TTC549 (cell line): ENCODE data around the gene ADPRM.
"Not testable (repeated sequence)": the region's sequence is repeated elsewhere in the genome, so short reads cannot be mapped to it uniquely, and the experiment has no call there.

ENCODE experiments used
- FAIRE-seq: peaks from 2 replicates; lab custom pipeline; 2012; peaks lifted over from hg19 to GRCh38; lab: Jason Lieb, UNC

The ADPRM gene

DNA sequence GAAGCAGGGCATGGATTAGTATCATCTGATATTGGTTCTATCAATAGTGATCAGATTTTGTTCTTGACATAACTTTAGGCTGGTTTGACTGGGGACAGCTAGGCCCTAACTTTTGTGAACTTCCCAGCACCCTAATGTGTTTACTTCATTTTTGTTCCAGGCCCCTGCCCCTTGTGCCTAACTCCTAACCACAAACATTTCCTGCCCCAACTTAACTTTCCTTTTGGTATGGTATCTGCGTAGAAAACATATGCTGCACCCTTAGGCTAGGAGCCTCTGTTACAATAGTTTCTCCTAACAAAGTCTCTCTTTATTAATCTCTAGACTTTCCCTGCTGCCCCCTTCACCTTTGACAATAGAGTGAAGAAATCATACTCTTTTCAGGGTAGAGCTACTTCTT lies 2.5 kb downstream of the ADPRM start:
- FAIRE-seq, result no peak

DNA sequence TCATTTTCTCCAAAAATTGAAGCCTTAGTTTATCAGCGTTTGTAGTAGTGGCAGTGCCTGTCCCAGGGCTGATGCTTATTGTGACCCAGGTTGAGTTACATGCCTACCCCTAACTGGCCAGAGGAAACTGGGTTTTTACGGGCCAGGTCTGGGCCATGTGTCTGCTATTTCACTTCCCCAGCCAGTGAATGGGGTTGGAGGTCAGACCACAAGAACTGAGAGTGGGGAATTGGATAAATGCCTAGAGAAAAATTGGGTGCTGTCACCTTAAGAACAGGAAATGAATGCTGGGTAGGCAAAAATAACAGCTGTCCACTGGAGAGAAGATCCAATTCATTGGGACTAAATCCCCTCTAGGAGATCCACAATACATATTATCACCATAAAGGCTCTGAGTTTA lies 5.2 kb downstream of the ADPRM start:
- no peak for FAIRE-seq

GRCh38 chr17:10705727-10706126 lies 8.3 kb downstream of the ADPRM start:
- FAIRE-seq, result no peak

GRCh38 chr17:10713318-10713717 lies 15.9 kb downstream of the ADPRM start:
- FAIRE-seq, result no peak

GRCh38 chr17:10716218-10716617 lies 18.8 kb downstream of the ADPRM start:
- no peak for FAIRE-seq

GRCh38 chr17:10718547-10718946 lies 21.2 kb downstream of the ADPRM start:
- FAIRE-seq, result no peak

- FAIRE-seq, result no peak
These were observed 27.3 kb downstream of the ADPRM start for GRCh38 chr17:10724546-10725195.

DNA sequence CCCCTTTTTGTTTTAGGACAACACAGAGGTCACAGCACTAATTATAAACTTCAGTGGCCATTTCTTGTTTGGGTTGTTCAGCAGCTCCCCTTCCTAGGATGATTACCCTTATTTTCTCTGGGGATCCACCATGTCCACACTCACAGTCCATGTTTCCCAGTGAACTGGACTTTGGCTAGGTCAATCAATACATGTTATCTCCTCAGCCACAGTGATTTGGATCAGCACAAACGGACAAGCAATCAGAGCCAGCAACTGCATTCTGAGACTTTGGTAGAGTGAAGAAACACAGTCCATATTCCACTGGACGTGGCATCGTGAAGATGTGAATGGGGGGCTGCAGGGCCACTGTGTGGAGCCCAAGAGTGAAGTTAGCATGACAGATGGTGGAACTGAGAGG lies 27.9 kb downstream of the ADPRM start:
- FAIRE-seq, result no peak

GRCh38 chr17:10726196-10726595 lies 28.8 kb downstream of the ADPRM start:
- FAIRE-seq, result no peak

- FAIRE-seq, result no peak
These were observed 29.8 kb downstream of the ADPRM start for GRCh38 chr17:10727192-10727591.

GRCh38 chr17:10728331-10728892 lies 31.0 kb downstream of the ADPRM start:
- FAIRE-seq, result no peak

DNA sequence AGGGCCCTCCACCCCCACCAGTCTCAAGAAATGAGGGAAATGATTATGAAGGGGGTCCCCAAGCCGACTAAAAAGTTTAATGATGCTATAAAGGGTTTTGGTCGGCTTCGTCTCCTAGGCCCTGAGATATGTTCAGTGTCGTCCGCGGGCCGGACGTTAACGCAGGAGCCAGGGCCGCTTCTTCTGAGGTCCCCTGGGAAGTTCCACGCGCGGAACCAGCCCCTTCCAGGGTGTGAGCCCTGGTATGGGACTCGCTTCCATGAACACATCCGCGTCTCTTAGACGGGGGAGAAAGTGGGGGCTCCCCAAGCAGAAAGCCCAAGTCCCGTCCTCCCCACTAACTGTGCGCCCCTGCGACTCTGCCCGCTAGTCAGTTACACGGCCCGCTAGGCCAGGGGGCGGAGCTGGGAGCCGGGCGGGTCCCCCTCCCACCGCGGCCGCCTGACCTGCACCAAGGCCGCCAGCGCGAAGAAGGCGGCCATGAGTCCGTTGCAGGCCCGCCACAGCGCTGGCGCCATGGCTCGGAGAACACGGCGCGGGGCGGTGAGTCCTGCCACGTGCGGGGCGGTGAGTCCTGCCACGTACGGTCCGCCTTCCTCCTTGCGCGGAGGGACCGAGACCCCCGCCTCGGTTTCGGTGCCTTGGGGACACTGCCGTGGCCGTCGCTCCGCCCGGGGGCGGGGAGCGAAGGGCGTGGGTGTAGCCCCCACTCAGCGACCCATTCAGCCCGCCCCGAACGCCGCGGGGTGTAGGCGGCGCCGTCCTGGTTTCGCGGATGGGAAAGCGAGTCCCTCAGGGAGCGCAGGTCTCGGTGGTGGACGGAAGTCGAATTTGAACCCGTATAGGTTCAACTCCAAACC lies 32.2 kb downstream of the ADPRM start, which contains the start of gene TMEM220:
Gene TMEM220, minus strand, starts transcription at position 690 of the 860 bp plus-strand sequence. Its CDS starts 172 bp downstream, at position 518.
- FAIRE-seq, result no peak

DNA sequence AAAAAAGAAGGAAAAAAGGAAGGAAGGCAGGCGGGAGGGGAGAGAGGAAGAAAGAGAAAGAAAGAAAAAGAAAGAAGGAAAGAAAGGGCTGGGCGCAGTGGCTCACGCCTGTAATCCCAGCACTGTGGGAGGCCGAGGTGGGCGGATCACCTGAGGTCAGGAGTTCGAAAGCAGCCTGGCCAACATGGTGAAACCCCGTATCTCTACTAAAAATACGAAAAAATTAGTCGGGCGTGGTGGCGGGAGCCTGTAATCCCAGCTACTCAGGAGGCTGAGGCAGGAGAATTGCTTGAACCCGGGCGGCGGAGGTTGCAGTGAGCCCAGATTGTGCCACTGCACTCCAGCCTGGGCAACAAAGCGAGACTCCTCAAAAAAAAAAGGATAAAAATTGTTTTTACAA lies 32.9 kb downstream of the ADPRM start:
- not testable (repeated sequence) for FAIRE-seq

DNA sequence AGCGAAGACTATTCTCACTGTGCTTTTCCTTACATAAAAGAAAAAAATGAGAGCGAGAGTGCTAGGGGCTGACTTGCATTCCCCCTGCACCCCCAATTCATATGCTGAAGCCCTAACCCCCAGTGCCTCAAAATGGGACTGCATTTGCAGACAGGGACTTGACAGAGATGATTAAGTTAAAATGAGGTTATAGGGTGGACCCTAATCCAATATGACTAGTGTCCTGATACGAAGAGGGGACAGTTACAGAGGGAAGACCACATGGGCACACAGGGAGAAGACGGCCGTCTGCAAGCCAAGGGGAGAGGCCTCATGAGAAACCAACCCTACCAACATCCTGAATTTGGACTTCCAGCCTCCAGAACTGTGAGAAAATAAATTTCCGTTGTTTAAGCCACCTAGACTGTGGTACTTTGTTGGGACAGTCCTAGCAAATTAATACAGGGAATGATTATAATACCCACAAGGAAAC lies 34.0 kb downstream of the ADPRM start:
- no peak for FAIRE-seq

DNA sequence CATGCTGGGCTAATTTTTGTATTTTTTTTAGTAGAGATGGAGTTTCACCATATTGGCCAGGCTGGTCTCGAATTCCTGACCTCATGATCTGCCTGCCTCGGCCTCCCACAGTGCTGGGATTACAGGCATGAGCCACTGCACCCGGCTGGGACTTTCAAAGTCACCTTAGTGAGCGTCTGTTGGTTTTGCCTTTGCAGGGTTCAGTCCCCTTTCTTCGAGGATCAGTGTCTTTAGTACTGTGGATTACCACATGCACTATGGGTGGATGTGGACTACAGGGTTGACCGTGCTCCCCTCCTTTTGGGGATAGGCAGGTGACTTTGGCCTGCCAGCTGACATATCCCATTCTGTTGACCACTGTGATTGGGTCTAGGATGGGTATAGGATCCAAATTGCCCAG lies 34.7 kb downstream of the ADPRM start:
- FAIRE-seq, result not testable (repeated sequence)

DNA sequence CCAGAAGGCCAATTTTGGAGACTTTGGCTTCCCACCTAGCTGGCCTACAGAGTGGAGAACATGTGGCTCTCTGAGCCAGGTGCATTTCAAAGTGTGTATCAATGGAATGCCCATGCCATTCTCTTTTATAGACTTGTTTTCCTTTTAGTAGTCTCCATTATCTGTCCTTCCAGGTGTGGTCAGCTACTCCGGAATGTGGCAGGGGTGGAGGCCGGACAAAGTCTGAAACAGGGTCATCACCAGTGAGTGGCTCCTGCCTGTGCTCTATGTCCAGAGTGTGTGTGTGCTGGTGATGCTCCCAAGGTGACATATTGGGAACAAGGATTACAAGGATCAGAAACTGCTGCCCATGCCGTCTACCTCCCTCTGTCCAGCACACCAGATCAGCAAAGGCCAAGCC lies 36.3 kb downstream of the ADPRM start:
- FAIRE-seq, result no peak

DNA sequence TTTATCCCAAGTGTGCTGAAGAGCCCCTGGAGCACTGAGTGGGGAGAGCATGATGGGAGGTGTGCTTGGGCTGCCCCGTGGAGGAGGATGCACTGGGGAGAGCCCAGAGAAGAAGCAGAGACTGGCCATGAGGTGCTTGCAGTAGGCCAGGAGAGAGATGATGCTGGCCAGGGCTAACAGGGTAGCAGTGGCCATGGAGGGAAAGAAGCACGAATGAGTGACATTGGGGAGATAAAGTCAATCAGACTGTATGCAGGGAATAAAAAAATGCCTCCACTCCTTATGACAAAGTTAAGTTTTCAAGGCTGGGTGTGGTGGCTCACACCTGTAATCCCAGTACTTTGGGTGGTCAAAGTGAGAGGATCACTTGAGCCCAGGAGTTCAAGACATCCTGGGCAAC lies 37.9 kb downstream of the ADPRM start:
- no peak for FAIRE-seq

GRCh38 chr17:10735821-10736220 lies 38.4 kb downstream of the ADPRM start:
- FAIRE-seq, result no peak

DNA sequence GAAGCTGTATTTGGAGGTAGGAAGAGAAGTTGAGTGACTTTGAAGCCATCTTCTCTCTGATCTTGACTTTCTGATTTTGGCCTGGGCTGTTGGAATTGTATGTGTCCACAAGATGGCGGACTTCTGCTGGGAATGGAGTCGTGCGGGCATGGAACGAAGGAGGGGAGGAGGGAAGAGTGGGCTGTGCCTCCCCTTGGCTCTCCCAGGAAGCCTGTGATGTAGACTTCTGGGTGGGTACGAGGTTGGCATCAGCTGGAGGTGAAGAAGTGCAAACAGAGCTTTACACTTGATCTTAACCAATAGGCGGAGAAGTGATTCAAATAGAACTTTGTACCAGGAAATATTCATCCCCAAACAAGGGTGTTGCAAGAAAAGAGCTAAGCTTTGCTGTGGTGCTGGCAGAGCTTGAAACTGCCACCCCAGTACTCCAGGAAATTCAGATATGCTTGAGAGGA lies 39.8 kb downstream of the ADPRM start:
- FAIRE-seq, result peak; percentile 45

DNA sequence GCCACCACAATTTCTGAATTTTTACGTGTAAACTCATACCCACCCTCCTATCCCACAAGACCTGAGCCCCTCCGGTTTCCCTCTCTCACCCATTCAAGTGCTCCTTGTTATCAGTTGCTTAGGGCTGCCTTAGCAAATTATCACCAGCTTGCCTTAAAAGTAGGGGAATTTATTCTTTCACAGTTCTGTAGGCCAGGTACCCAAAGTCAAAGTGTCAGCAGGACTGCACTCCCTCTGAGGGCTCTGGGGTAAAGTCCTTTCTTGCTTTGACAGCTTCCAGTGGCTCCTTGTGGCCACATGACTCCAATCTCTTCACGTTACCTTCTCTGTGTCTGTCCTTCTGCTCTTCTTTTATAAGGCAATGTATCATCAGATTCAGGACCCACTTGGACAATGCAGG lies 40.3 kb downstream of the ADPRM start:
- FAIRE-seq, result no peak

- FAIRE-seq, result no peak
These were observed 41.3 kb downstream of the ADPRM start for GRCh38 chr17:10738521-10739258.

DNA sequence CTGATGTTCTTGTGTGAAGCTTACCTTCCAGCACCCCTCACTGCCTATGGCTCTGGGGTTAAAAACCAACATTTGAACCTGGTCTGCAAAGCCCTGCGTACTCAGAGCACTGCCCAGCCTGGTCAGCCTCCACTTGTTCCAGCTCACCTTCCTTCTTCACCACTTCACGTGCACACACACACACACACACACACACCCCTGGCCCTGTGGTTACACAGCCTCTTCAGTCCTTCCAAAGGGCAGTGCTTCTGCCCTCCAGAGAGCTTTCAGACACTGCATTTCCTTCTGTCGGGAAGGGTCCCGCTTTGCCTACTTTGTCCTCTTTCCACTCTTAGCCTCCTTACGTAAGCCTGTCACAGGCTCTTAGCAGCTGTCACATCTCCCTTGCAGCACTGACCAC lies 42.0 kb downstream of the ADPRM start:
- FAIRE-seq, result no peak
